ENCODE results near the gene SHB. TPM values are rescaled to one million over a fixed set of nuclear protein-coding genes. Genes with fewer than 3 reads are reported as not detected.

SHB gene
- total and polyA plus RNA-seq, 2 donors (not counting 3 experiments of a cell fraction or from before 2014, with no cell fraction given), result 13.4 to 24.9 TPM

- FAIRE-seq (no peak), DNase-seq (ENCODE audit: low read depth, low spot score) (no peak)
- intact Hi-C loops (cut with micrococcal nuclease), result loop anchor here (2.0 to 5.0 kb wide), 2 partner anchors 47 to 98 kb away; no protein-coding TSS in a partner anchor
- H3K4me2 ChIP-seq (ENCODE audit: insufficient read depth, low read length), result peak overlapping the region; percentile 70
- CTCF ChIA-PET, result interaction anchor here (2.1 to 3.7 kb wide), 2 partner anchors 57 to 150 kb away, joined by 6 to 82 read pairs; no protein-coding TSS in a partner anchor
- POLR2A ChIA-PET, result no interaction called here
- no peaks in the 10 kb centered on the region for H3K9me3 ChIP-seq (replicated peaks; ENCODE audit: control insufficient read depth, insufficient read depth, low read length)
- H3K9me1 ChIP-seq (replicated peaks; ENCODE audit: control insufficient read depth, extremely low read depth, insufficient read depth, low read length), result no peaks in the 10 kb centered on the region
- no TSS peak for BruUV-seq (replicated peaks)
- peak overlapping the region in 1 of 3 experiments; percentile 76 for H3K4me3 ChIP-seq (replicated peaks in 1 of 3; ENCODE audit: insufficient read depth in 1 of 3, low read depth in 1 of 3, low read length in 3 of 3)
- no peaks in the 10 kb centered on the region for H4K20me1 ChIP-seq (replicated peaks; ENCODE audit: control insufficient read depth, extremely low read depth, insufficient read depth, low read length)
- TF ChIP-seq GATA2 (IDR thresholded peaks at IDR 0.05; ENCODE audit: insufficient read depth, insufficient read length, low read depth, low read length) (no peak), POLR2AphosphoS5 (IDR thresholded peaks at IDR 0.05; ENCODE audit: insufficient read depth, low read depth, low read length) (no peak), MAX (IDR thresholded peaks at IDR 0.05; ENCODE audit: insufficient read depth, insufficient read length) (no peak), MYC (IDR thresholded peaks at IDR 0.05; ENCODE audit: low read depth, low read length) (no peak), FOS (IDR thresholded peaks at IDR 0.05; ENCODE audit: borderline replicate concordance, insufficient read depth, low read length) (no peak), JUN (IDR thresholded peaks at IDR 0.05; ENCODE audit: borderline replicate concordance, insufficient read depth, insufficient read length, low read depth) (no peak), CTCF (IDR thresholded peaks at IDR 0.05; ENCODE audit: extremely low read depth in 1 of 2, insufficient read depth in 1 of 2, low read depth in 1 of 2, low read length in 2 of 2) (no peak), POLR2A (IDR thresholded peaks at IDR 0.05; ENCODE audit: low read depth, low read length) (no peak), EZH2 (IDR thresholded peaks at IDR 0.05; ENCODE audit: borderline replicate concordance, low read depth, low read length, severe bottlenecking) (no peak)
- H3K36me3 ChIP-seq (ENCODE audit: control insufficient read depth in 2 of 2, extremely low read depth in 1 of 2, insufficient read depth in 2 of 2, low read length in 2 of 2), result no peaks in the 10 kb centered on the region
- H3K4me1 ChIP-seq (ENCODE audit: control insufficient read depth, extremely low read depth, insufficient read depth, low read length), result peaks cover 53% of the 10 kb centered on the region
- dilution Hi-C loops (cut with MboI; ENCODE audit: extremely low pct_ligation_motif_present, low sequenced_read_pairs), result no loop called here
- H2AFZ ChIP-seq (ENCODE audit: low read depth, low read length), result no peak overlapping the region
- H3K9ac ChIP-seq (replicated peaks; ENCODE audit: extremely low read depth, insufficient read depth, low read length), result no peak overlapping the region
- H3K27me3 ChIP-seq (ENCODE audit: control insufficient read depth in 2 of 2, insufficient read depth in 2 of 2, low read length in 2 of 2), result no peaks in the 10 kb centered on the region
- peaks cover 80% of the 10 kb centered on the region for H3K79me2 ChIP-seq (ENCODE audit: control insufficient read depth, insufficient read depth, low read length)
- H3K27ac ChIP-seq (ENCODE audit: insufficient read depth, low read depth, low read length), result no peak overlapping the region
Measured at GRCh38 chr9:38065369-38066075, 3.5 kb downstream of the SHB start.

All from endothelial cell of umbilical vein (primary cell).